HG03354 (cell line): Measurements from ENCODE around the gene DDO.

Source experiments
- ATAC-seq: cut with Tn5 transposase; IDR thresholded peaks from one replicate; pipeline ENCODE4 v1.9.1; 2021; ENCODE audit warnings: mild to moderate bottlenecking; ENCODE audit not compliant: unreplicated experiment, poor library complexity, severe bottlenecking

Gene DDO

GRCh38 chr6:110422444-110422822 is 7.1 kb upstream of the DDO start:
- no peak for ATAC-seq

DNA sequence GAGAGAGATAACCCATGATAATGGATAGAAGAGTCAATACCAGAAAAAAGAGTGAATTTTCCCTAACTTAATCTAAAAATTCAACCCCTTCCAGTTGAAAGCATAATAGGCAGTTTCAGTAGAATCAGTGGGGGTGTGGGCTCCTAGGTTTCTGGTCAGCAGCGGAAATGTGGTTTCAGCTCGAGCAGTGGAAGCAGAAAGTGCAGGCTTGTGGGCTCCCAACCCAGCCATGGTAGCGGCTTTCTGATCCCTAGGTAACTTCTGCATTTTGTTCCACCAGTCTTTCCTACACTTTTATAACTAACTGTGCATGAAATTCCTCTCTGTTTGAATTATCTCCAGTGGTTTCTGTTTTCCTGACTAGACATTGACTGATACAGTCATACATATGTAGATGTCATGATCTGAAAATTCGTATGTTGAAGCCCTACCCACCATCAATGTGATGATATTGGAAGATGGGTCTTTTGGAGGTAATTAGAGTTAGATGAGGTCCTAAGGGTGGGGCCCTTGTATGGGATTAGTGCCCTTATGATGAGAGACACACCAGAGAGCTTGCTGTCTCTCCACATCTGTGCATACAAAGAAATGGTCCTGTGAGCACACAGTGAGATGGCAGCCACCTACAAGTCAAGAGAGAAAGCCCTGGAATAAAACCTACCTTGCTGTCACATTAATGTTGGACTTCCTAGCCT is 6.5 kb upstream of the DDO start:
- no peak for ATAC-seq

- no peak for ATAC-seq
Measured at GRCh38 chr6:110419028-110419739, 3.8 kb upstream of the DDO start.

- no peak for ATAC-seq
Measured at GRCh38 chr6:110418594-110418993, 3.2 kb upstream of the DDO start.

DNA sequence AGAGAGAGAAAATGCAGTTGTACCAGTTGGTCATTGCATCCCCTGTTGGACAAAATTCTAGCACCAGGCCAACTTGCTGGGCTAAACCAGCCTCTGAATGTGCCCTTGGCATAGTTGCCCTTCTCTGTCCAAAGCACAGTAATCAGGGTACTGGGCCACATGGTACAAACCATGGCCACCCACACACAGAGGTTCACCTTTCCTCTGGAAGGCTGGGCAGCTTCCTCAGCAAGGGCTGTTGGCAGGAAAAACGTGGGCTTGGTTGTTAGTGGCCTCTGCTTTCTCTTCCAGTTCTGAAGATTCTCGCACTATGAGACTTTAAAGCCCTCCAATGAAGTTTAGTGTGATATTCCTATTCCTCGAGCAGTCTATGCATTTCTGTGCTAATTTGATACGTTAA is 706 bp downstream of the DDO start:
- ATAC-seq = no peak

- no peak for ATAC-seq
Measured at GRCh38 chr6:110412360-110412759, 3.0 kb downstream of the DDO start.

GRCh38 chr6:110410511-110410910 is 4.9 kb downstream of the DDO start:
- no peak for ATAC-seq

- ATAC-seq = no peak
Measured at GRCh38 chr6:110409794-110410193, 5.6 kb downstream of the DDO start.

- ATAC-seq = no peak
Measured at GRCh38 chr6:110408901-110409300, 6.5 kb downstream of the DDO start.

- ATAC-seq = no peak
Measured at GRCh38 chr6:110404607-110405006, 10.8 kb downstream of the DDO start.

GRCh38 chr6:110401585-110402176 is 13.7 kb downstream of the DDO start:
- ATAC-seq = no peak

- ATAC-seq = no peak
Measured at GRCh38 chr6:110400208-110400607, 15.2 kb downstream of the DDO start.

- ATAC-seq = no peak
Measured at GRCh38 chr6:110399219-110400071, 15.9 kb downstream of the DDO start.

GRCh38 chr6:110398778-110399177 is 16.6 kb downstream of the DDO start:
- ATAC-seq = no peak

- no peak for ATAC-seq
Measured at GRCh38 chr6:110395221-110395620, 20.2 kb downstream of the DDO start.

DNA sequence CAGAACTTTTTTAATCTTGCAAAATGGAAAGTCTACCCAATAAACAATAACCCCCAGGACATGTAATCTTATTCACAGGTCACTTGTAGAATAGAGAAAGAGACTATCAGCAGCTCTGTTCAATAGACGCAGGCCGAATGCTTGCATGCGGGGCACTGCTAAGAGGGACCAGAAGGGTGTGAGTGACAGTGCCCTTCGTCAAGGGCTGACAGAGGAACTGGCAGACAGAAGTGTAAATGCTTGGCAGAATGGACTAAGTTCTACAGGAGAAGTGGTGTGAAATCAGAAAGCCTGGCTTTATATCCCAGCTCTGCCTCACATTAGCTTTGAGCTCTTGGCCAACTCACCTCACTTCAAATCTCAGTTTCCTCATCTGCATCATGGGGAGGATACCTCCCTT is 21.0 kb downstream of the DDO start:
- no peak for ATAC-seq

DNA sequence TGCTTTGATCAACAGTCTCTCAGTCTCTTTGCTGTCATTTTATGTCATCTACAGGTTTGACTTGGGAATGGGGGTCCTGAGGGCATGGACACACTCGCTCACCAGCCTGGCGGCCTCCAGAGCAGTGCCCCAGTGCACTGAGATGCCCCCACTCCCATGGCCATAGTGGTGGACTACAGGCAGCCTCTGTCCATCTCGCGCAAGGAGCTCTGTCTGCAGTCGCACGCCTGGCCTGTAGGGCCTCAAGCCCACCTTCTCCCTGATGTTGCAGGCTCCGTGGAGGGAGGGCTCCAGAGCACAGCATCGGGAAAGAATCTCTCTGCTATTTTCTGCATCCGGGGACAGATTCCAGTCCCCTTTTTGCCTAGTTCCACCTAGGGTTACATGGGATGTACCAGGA is 22.6 kb downstream of the DDO start:
- ATAC-seq = no peak

- ATAC-seq = no peak
Measured at GRCh38 chr6:110390404-110390803, 25.0 kb downstream of the DDO start.

DNA sequence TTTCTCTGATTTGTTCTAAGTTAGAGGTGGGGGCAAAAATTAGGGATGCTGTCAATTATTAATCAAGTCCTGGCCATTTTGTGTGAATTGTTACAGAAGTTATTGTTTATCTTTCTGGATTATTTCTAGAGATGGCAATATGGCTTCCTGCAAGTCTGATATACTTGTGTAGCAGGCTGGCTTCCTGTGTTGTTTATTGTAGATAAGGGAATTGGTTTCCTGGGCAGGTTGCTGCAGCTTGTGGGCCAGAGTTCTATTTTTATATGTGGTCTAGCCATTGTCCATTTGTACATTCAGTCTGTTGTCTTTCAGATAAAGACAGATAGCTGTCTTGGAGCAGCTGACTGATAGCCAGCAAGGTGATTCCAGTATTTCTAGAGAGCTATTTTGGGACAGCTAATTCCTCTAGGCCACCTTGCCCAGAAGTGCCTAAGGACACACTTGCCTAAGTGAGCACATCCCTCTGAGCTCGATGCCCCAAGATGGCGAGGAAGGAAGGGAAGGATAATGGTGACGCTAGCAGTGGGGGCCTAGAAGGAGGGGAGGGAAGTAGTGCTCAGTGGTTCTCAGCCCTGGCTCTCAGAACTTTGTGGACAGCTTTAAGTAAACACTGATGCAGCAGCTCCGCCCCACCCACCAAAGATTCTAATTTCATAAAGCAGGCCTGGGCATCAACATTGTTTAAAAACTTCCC is 25.5 kb downstream of the DDO start:
- no peak for ATAC-seq

DNA sequence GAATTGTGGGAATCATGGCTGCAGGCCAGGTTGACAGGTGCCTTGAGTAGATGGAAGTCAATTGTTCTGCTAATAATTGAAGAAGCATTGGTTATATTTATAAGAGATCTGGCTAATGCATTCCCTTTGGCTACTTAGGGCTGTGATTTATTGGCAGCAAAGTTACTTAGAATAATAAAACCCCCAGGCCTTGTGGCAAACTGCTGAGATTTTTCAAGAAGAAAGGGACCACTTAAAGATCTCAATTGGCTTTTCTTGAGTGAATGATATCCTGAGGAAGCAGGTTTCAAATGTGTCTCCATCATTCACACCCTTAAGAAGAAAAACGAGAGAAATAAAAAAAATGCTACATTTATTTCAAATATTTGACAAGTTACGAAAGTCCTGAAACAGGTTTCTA is 27.4 kb downstream of the DDO start:
- no peak for ATAC-seq
